ENCODE data around the gene TRAPPC3L. TPM values are rescaled to one million over a fixed set of nuclear protein-coding genes. Genes with fewer than 3 reads are reported as not detected.

The TRAPPC3L gene
- polyA plus RNA-seq, 1 of the 3 experiments (the other 2 are of a cell fraction), result 0.03 TPM

DNA sequence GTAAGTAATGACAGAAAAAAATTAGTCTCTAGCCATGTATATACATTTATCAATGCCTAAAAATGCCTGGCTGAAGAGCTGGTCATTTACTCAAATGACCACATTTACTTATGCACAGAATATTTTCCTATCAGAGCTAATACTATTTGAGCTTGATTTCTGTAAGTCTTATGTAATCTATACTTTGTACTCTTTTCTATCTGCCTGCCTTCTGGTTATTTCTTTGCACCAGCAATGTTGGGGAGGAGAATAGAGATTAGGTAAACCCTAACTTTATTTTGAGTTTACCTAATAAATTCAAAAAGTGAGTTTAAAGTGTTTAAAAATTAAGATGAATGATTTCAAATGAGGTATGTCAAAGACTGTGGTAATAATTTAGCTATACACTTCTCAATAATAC lies 30.3 kb downstream of the TRAPPC3L start:
- POLR2A ChIA-PET, result no interaction called here
- H3K4me3 ChIP-seq (ENCODE audit: low read depth in 2 of 2, low read length in 1 of 2), result no peak overlapping the region
- CTCF ChIA-PET, result interaction anchor here (0.7 to 2.2 kb wide), 6 partner anchors 16 to 297 kb away, joined by 3 to 7 read pairs (median 4); no protein-coding TSS in a partner anchor

More for the DNA sequence above, 30.3 kb downstream of the TRAPPC3L start:
- H2AFZ ChIP-seq (ENCODE audit: low read depth), result no peak overlapping the region
- no peaks in the 10 kb centered on the region for H3K9me2 ChIP-seq
- no peaks in the 10 kb centered on the region for H3K27me3 ChIP-seq (ENCODE audit: insufficient read depth)
- peaks cover 0 to 16% of the 10 kb centered on the region in 2 experiments; a peak in 3 of 4 replicates for H3K4me1 ChIP-seq (ENCODE audit: control insufficient read depth in 1 of 2, insufficient read depth in 2 of 2, low read depth in 1 of 2, low read length in 1 of 2)
- H3K36me3 ChIP-seq (replicated peaks in 1 of 2; ENCODE audit: control insufficient read depth in 1 of 2, insufficient read depth in 2 of 2, low read length in 1 of 2), result no peaks in the 10 kb centered on the region
- no peaks in the 10 kb centered on the region for H4K20me1 ChIP-seq (ENCODE audit: insufficient read depth)
- no peaks in the 10 kb centered on the region for H3K9me3 ChIP-seq
- H3K27ac ChIP-seq (ENCODE audit: low read depth in 2 of 2, low read length in 1 of 2), result no peak overlapping the region
- no peak overlapping the region for H3K9ac ChIP-seq
- no peak overlapping the region for H3K4me2 ChIP-seq
- no peak for DNase-seq
- H3K79me2 ChIP-seq (ENCODE audit: insufficient read depth), result peaks cover 6% of the 10 kb centered on the region; the same call in 1 of the 2 replicates
- TF ChIP-seq GABPA (IDR thresholded peaks at IDR 0.05; ENCODE audit: low read depth), result no peak
- TF ChIP-seq CTCF (IDR thresholded peaks at IDR 0.05), result no peak
- TF ChIP-seq NRF1 (IDR thresholded peaks at IDR 0.05; ENCODE audit: low read depth, low read length), result no peak
- no peak for TF ChIP-seq IRF3 (IDR thresholded peaks at IDR 0.05; ENCODE audit: low read depth, low read length)
- TF ChIP-seq, protein P1, sequence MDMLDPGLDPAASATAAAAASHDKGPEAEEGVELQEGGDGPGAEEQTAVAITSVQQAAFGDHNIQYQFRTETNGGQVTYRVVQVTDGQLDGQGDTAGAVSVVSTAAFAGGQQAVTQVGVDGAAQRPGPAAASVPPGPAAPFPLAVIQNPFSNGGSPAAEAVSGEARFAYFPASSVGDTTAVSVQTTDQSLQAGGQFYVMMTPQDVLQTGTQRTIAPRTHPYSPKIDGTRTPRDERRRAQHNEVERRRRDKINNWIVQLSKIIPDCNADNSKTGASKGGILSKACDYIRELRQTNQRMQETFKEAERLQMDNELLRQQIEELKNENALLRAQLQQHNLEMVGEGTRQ (IDR thresholded peaks at IDR 0.05; ENCODE audit: borderline replicate concordance, low read depth, low read length), result no peak
- no peak for TF ChIP-seq TAF1 (IDR thresholded peaks at IDR 0.05; ENCODE audit: borderline replicate concordance, low read depth, low read length)
- no peak for TF ChIP-seq MXI1 (IDR thresholded peaks at IDR 0.05; ENCODE audit: low read depth, low read length)
- no peak for TF ChIP-seq YY1 (IDR thresholded peaks at IDR 0.05; ENCODE audit: low read depth)
- TF ChIP-seq TCF12 (IDR thresholded peaks at IDR 0.05), result no peak
- TF ChIP-seq POLR2AphosphoS5 (IDR thresholded peaks at IDR 0.05; ENCODE audit: low read depth, low read length), result no peak
- TF ChIP-seq EZH2phosphoT487 (IDR thresholded peaks at IDR 0.05; ENCODE audit: borderline replicate concordance, low read depth), result no peak
- no peak for TF ChIP-seq CHD2 (IDR thresholded peaks at IDR 0.05; ENCODE audit: low read length, partially characterized antibody)
- TF ChIP-seq ELF1 (IDR thresholded peaks at IDR 0.05), result no peak
- no peak for TF ChIP-seq GATA2 (CRISPR knock-in tag; IDR thresholded peaks at IDR 0.05)
- peaks cover 4% of the 10 kb centered on the region for H3F3A ChIP-seq (replicated peaks; ENCODE audit: insufficient read depth)
